Right cardiac atrium (tissue), 5 donors: ENCODE measurements around the gene TBC1D26. TPM values are rescaled to one million over a fixed set of nuclear protein-coding genes. Genes with fewer than 3 reads are reported as not detected.
A peak's percentile ranks its signal among the peaks of the same experiment; 100 is the strongest.
"Not testable (repeated sequence)": the region's sequence is repeated elsewhere in the genome, so short reads cannot be mapped to it uniquely, and the experiment has no call there.

Source experiments
- ATAC-seq, 2 donors: fragments of 200-7000 bp; cut with Tn5 transposase; one replicate each; pipeline versions ENCODE4 v1.8.0 to v1.9.1; 2020; ENCODE audit warnings: moderate library complexity in 2 of 2, mild to moderate bottlenecking in 1 of 2
- DNase-seq, 3 donors: peaks; one replicate each; pipeline ENCODE4 v3.0.0-alpha.2; 2020
- H3K27ac ChIP-seq: one replicate; pipeline ENCODE4 v1.5.1; 2013; ENCODE audit warnings: mild to moderate bottlenecking, low read length, control low read depth, moderate library complexity
- H3K27me3 ChIP-seq: one replicate; pipeline ENCODE4 v1.6.1; 2013; ENCODE audit not compliant: control insufficient read depth, insufficient read depth
- H3K4me1 ChIP-seq: one replicate; pipeline ENCODE4 v1.6.1; 2013; ENCODE audit warnings: low read length; ENCODE audit not compliant: control insufficient read depth, insufficient read depth
- H3K4me3 ChIP-seq: one replicate; pipeline ENCODE4 v1.5.1; 2013; ENCODE audit warnings: low read length, control low read depth
- H3K9me3 ChIP-seq: one replicate; pipeline ENCODE4 v1.6.1; 2013; ENCODE audit warnings: low read length; ENCODE audit not compliant: control insufficient read depth
- WGBS: extraction: QIAGEN DNeasy Blood & Tissue Kit; methylation state at CpG from one replicate; pipeline ENCODE4 v1.1.7; 2013; 5-methylcytosine and 5-hydroxymethylcytosine counted together
- intact Hi-C, 4 donors: fragments of 100-400 bp; cut with DNase I; formaldehyde crosslinking; loops; one replicate each; pipeline versions ENCODE4 v1.11.0 to v1.14.0; 2022 to 2023
- long read RNA-seq, 4 donors: library from polyadenylated mRNA; unstranded; transcript quantifications; one replicate each; pipeline ENCODE4 v2.0.0, GENCODE V29; 2020 to 2021
- polyA plus RNA-seq: library from polyadenylated mRNA; stranded (reverse); fragments of 200-250 nt; gene quantifications from one replicate; pipeline ENCODE4 v1.2.3, GENCODE V29; 2013
- total RNA-seq, 4 donors: library from RNA; stranded (reverse); fragmentation: NEBNext Ultra II Directional; extraction: Animal tissue kit (Norgen Biotek cat#: 25700); gene quantifications; one replicate each; pipeline ENCODE4 v1.2.1, GENCODE V29; 2021
- donor health status: healthy with polysubstance abuse.
- donor health status: DM: no; HTN: yes; CAD: no.
- donor health status: DM: no; HTN: no; CAD: no.
- donor health status: DM: no; HTN: yes; CAD: no; lungs with severe emphysema.
- donor health status: DM: yes; HTN: yes; CAD: no.

TBC1D26 gene
- not detected for total RNA-seq
- not detected for polyA plus RNA-seq
- long read RNA-seq, donor 1, partial matches to known transcripts, result 0 of 2 reads
- long read RNA-seq, donor 1, other reads (novel, unspliced or antisense), result 2 of 2 reads
- long read RNA-seq, donor 2, result 0 reads
- long read RNA-seq, donor 3, result 0 reads
- long read RNA-seq, donor 4, result 0 reads

- 78% methylated on average over 8 of the region's 10 CpGs for WGBS
- H3K27ac ChIP-seq, DNase-seq, intact Hi-C loops, H3K4me3 ChIP-seq, H3K4me1 ChIP-seq, H3K27me3 ChIP-seq, ATAC-seq, H3K9me3 ChIP-seq: not testable (repeated sequence)
These were observed at the start of gene TBC1D26 for GRCh38 chr17:15731900-15732299. TBC1D26 (plus strand) TSS chr17:15732283; CDS start chr17:15735349, 3,066 bp downstream.

DNA sequence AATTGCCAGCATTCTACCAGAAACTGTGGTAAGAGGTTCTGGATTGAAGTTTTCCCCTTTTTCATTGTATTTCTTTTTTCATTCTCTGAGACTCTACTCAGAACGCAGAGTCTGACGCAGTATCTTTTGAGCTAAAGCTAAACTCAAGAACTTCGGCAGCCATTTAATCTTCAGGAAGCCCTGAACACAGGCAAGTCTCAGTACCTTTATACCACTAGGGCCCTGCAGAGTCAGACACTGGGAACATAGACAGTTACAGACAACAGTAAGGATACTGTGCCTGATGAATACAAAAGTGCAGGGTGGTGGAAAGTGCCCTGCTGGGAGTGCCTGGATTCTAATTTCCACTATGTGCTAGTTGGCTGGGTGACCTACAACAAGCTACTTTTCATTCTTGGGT lies 48.9 kb upstream of the TBC1D26 start:
- H3K4me1 ChIP-seq, H3K9me3 ChIP-seq, H3K4me3 ChIP-seq, intact Hi-C loops, ATAC-seq, DNase-seq, H3K27ac ChIP-seq, H3K27me3 ChIP-seq: not testable (repeated sequence)
- 95% methylated on average over 3 of the region's 3 CpGs for WGBS

GRCh38 chr17:15683824-15684478 lies 48.1 kb upstream of the TBC1D26 start, which contains the start of gene TRIM16:
TRIM16 (minus strand) TSS chr17:15684311; CDS start chr17:15651609, 32,702 bp downstream.
- WGBS, result 2% methylated on average over 33 of the region's 35 CpGs
- Histone ChIP-seq H3K27ac (peak within 1 kb of the TSS; percentile 28), H3K4me3 (peak within 1 kb of the TSS; percentile 61)
- H3K9me3 ChIP-seq, H3K4me1 ChIP-seq, intact Hi-C loops, H3K27me3 ChIP-seq: not testable (repeated sequence)
- peak; percentile 96 to 97 for ATAC-seq
- DNase-seq, result peak; percentile 81 to 93 (median 92)

GRCh38 chr17:15687494-15687893 lies 44.6 kb upstream of the TBC1D26 start:
- DNase-seq, ATAC-seq, H3K9me3 ChIP-seq, H3K27me3 ChIP-seq, H3K4me1 ChIP-seq, intact Hi-C loops, H3K27ac ChIP-seq, H3K4me3 ChIP-seq: not testable (repeated sequence)
- WGBS, result 89% methylated on average over 1 of the region's 1 CpG

GRCh38 chr17:15698967-15699366 lies 33.1 kb upstream of the TBC1D26 start:
- DNase-seq, H3K4me1 ChIP-seq, H3K27me3 ChIP-seq, H3K9me3 ChIP-seq, ATAC-seq, intact Hi-C loops, H3K27ac ChIP-seq: not testable (repeated sequence)
- WGBS, result 9% methylated on average over 1 of the region's 3 CpGs
- H3K4me3 ChIP-seq, result peak overlapping the region; percentile 7

DNA sequence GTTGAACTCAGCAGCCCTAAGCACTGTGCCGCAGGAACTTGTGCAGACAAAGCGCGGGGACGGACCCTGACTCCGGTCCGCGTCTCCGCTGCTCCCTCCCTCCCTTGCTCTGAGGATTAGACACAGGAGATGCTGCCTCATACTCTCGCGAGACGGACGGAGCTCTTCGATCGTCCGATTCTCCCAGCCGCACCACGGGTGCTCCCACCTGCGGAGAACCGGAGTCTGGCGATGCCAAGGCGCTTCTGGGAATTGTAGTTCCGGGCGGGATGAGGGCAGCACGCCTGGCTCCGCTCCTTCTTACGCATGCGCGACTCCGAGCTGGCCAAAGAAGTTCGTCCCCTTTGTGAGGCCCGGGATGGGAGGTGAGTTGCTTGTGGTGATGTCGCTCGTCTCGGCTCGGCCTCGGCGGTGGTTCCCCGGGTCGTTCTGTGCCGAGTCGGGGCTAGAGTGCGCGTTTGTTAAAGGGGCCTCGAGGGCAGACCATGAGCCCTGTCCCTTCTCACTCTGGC lies 32.6 kb upstream of the TBC1D26 start, which contains the start of gene ZNF286A:
ZNF286A (plus strand) TSS at position 340 of the 512 bp plus-strand sequence. CDS start 578 bp downstream, outside the sequence.
- H3K27me3 ChIP-seq, H3K9me3 ChIP-seq, H3K27ac ChIP-seq, H3K4me1 ChIP-seq, intact Hi-C loops: not testable (repeated sequence)
- H3K4me3 ChIP-seq, result peak within 1 kb of the TSS; percentile 8
- peak; percentile 99 to 100 (median 99) for DNase-seq
- ATAC-seq, result peak; percentile 100
- WGBS, result under 1% methylated on average over 44 of the region's 44 CpGs

DNA sequence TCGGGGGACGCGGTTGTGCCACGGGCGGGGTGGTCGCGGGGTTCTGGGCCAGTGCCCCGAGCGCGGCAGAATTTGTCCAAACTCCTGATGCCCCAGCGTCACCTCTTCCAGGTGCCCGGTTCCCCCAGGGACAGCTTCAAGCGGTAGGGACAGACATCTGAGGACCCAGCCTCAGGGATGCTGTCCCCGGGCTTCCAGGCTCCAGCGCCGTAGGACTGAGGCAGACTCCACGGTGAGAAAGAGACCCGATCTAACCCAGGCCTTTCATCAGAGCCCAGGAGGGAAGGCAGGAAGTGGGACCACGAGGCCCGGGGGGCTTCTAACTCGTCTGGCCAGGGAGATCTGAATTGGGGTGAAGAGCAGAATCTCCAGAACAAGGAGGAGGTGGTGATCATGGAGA lies 32.1 kb upstream of the TBC1D26 start:
- peak overlapping the region; percentile 8 for H3K4me3 ChIP-seq
- WGBS, result 0% methylated on average over 12 of the region's 21 CpGs
- DNase-seq, H3K9me3 ChIP-seq, H3K27me3 ChIP-seq, intact Hi-C loops, H3K27ac ChIP-seq, H3K4me1 ChIP-seq: not testable (repeated sequence)
- ATAC-seq, result peak; percentile 12 to 53

GRCh38 chr17:15704239-15704638 lies 27.8 kb upstream of the TBC1D26 start:
- H3K4me3 ChIP-seq, intact Hi-C loops, H3K4me1 ChIP-seq, H3K9me3 ChIP-seq, ATAC-seq, H3K27ac ChIP-seq, H3K27me3 ChIP-seq: not testable (repeated sequence)
- peak in 2 of 3 donors; percentile 38 to 50 for DNase-seq
- WGBS, result 98% methylated on average over 27 of the region's 33 CpGs

DNA sequence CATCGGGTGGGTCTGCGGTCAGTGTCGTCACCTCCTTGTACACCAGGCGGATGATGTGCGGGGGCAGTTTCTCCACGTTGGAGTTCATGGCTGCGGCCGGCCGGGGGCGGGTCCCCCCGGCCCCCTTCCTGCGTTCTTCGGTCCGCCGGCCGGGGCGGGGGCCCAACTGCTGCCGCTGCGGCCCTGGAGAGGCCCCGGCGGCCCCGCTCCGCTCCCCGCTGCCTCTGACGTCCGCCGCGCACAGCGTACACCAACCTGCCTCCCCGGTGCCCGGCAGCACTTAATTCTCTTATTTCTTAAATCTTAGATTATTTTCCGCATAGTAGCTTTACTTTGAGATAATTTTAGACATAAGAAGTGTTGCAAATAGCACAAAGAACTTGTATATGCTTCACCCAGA lies 27.3 kb upstream of the TBC1D26 start:
- DNase-seq, intact Hi-C loops, H3K4me1 ChIP-seq, H3K9me3 ChIP-seq, H3K4me3 ChIP-seq, H3K27ac ChIP-seq, ATAC-seq, H3K27me3 ChIP-seq: not testable (repeated sequence)
- 99% methylated on average over 32 of the region's 32 CpGs for WGBS

DNA sequence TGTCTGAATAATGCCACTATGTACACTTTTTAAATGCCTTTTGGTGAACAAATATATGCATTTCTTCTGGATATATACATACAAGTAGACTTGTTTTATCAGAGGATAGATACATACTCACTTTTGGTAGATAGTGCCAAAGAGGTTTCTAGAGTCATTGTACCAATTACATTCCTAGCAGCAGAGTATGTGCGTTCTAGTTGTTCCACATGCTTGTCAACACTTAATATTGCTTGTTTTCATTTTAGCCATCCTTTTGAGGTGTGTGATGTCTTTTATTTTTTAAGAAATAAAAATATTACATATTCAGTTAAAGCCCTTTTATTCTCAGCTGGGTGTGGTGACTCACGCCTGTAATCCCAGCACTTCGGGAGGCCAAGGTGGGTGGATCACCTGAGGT lies 23.2 kb upstream of the TBC1D26 start:
- ATAC-seq, H3K9me3 ChIP-seq, DNase-seq, H3K27ac ChIP-seq, H3K27me3 ChIP-seq, intact Hi-C loops, H3K4me3 ChIP-seq, H3K4me1 ChIP-seq: not testable (repeated sequence)
- 98% methylated on average over 3 of the region's 3 CpGs for WGBS
